ENCODE measurements around the gene HMGXB4. TPM values are rescaled to one million over a fixed set of nuclear protein-coding genes. Genes with fewer than 3 reads are reported as not detected.

The HMGXB4 gene
- total RNA-seq, 1 experiment from 2014 or later, result 19.1 TPM

GRCh38 chr22:35264986-35265385 is 7.7 kb downstream of the HMGXB4 start:
- Histone ChIP-seq H3K4me2 (ENCODE audit: low read depth, low read length, poor library complexity, severe bottlenecking) (no peak overlapping the region), H3K4me1 (ENCODE audit: low read length) (no peaks in the 10 kb centered on the region), H3K9me2 (replicated peaks; ENCODE audit: insufficient read depth, low read length) (no peaks in the 10 kb centered on the region), H3K27me3 (ENCODE audit: low read length) (no peaks in the 10 kb centered on the region), H3K27ac (ENCODE audit: low read length) (no peak overlapping the region), H3K9me3 (ENCODE audit: low read length) (no peaks in the 10 kb centered on the region), H4K20me1 (ENCODE audit: insufficient read depth, low read depth, low read length) (peaks cover 9% of the 10 kb centered on the region; the same call in 1 of the 2 replicates), H3K79me2 (ENCODE audit: low read length) (peaks cover 82% of the 10 kb centered on the region), H3K4me3 (ENCODE audit: low read length) (no peak overlapping the region), H2AFZ (ENCODE audit: low read length) (no peak overlapping the region), H3K36me3 (ENCODE audit: insufficient read depth, low read length) (peaks cover 69% of the 10 kb centered on the region), H3K9ac (ENCODE audit: low read length) (no peak overlapping the region)
- no peak for DNase-seq

GRCh38 chr22:35266277-35266676 is 9.0 kb downstream of the HMGXB4 start:
- Histone ChIP-seq H3K27me3 (ENCODE audit: low read length) (no peaks in the 10 kb centered on the region), H3K27ac (ENCODE audit: low read length) (no peak overlapping the region), H3K9me2 (replicated peaks; ENCODE audit: insufficient read depth, low read length) (no peaks in the 10 kb centered on the region), H3K4me1 (ENCODE audit: low read length) (no peaks in the 10 kb centered on the region), H3K79me2 (ENCODE audit: low read length) (peaks cover 84% of the 10 kb centered on the region), H3K9me3 (ENCODE audit: low read length) (no peaks in the 10 kb centered on the region), H2AFZ (ENCODE audit: low read length) (no peak overlapping the region), H3K4me2 (ENCODE audit: low read depth, low read length, poor library complexity, severe bottlenecking) (no peak overlapping the region), H4K20me1 (ENCODE audit: insufficient read depth, low read depth, low read length) (peaks cover 9% of the 10 kb centered on the region; the same call in 1 of the 2 replicates), H3K36me3 (ENCODE audit: insufficient read depth, low read length) (peaks cover 75% of the 10 kb centered on the region), H3K4me3 (ENCODE audit: low read length) (no peak overlapping the region), H3K9ac (ENCODE audit: low read length) (no peak overlapping the region)
- no peak for DNase-seq

GRCh38 chr22:35269630-35270029 is 12.3 kb downstream of the HMGXB4 start:
- Histone ChIP-seq H3K4me1 (ENCODE audit: low read length) (no peaks in the 10 kb centered on the region), H3K27me3 (ENCODE audit: low read length) (no peaks in the 10 kb centered on the region), H3K27ac (ENCODE audit: low read length) (no peak overlapping the region), H3K9ac (ENCODE audit: low read length) (no peak overlapping the region), H3K9me2 (replicated peaks; ENCODE audit: insufficient read depth, low read length) (no peaks in the 10 kb centered on the region), H3K79me2 (ENCODE audit: low read length) (peaks cover 84% of the 10 kb centered on the region), H3K36me3 (ENCODE audit: insufficient read depth, low read length) (peaks cover 64% of the 10 kb centered on the region), H2AFZ (ENCODE audit: low read length) (no peak overlapping the region), H3K4me3 (ENCODE audit: low read length) (no peak overlapping the region), H3K9me3 (ENCODE audit: low read length) (no peaks in the 10 kb centered on the region), H4K20me1 (ENCODE audit: insufficient read depth, low read depth, low read length) (peaks cover 9% of the 10 kb centered on the region; the same call in 1 of the 2 replicates), H3K4me2 (ENCODE audit: low read depth, low read length, poor library complexity, severe bottlenecking) (no peak overlapping the region)
- DNase-seq, result no peak

- peaks cover 73% of the 10 kb centered on the region for H3K79me2 ChIP-seq (ENCODE audit: low read length)
- H3K27ac ChIP-seq (ENCODE audit: low read length), result no peak overlapping the region
- no peak for DNase-seq
- H4K20me1 ChIP-seq (ENCODE audit: insufficient read depth, low read depth, low read length), result no peaks in the 10 kb centered on the region; the same call in 1 of the 2 replicates
- no peaks in the 10 kb centered on the region for H3K27me3 ChIP-seq (ENCODE audit: low read length)
- H3K36me3 ChIP-seq (ENCODE audit: insufficient read depth, low read length), result peaks cover 37% of the 10 kb centered on the region
- H3K4me1 ChIP-seq (ENCODE audit: low read length), result no peaks in the 10 kb centered on the region
- no peaks in the 10 kb centered on the region for H3K9me2 ChIP-seq (replicated peaks; ENCODE audit: insufficient read depth, low read length)
- no peak overlapping the region for H2AFZ ChIP-seq (ENCODE audit: low read length)
- no peak overlapping the region for H3K4me2 ChIP-seq (ENCODE audit: low read depth, low read length, poor library complexity, severe bottlenecking)
- no peak overlapping the region for H3K4me3 ChIP-seq (ENCODE audit: low read length)
- no peaks in the 10 kb centered on the region for H3K9me3 ChIP-seq (ENCODE audit: low read length)
- no peak overlapping the region for H3K9ac ChIP-seq (ENCODE audit: low read length)
Observed at GRCh38 chr22:35274154-35274871, 17.0 kb downstream of the HMGXB4 start.

- no peak overlapping the region for H3K27ac ChIP-seq (ENCODE audit: low read length)
- H3K9me3 ChIP-seq (ENCODE audit: low read length), result no peaks in the 10 kb centered on the region
- no peaks in the 10 kb centered on the region; the same call in 1 of the 2 replicates for H4K20me1 ChIP-seq (ENCODE audit: insufficient read depth, low read depth, low read length)
- no peak overlapping the region for H3K9ac ChIP-seq (ENCODE audit: low read length)
- peaks cover 75% of the 10 kb centered on the region for H3K79me2 ChIP-seq (ENCODE audit: low read length)
- no peaks in the 10 kb centered on the region for H3K9me2 ChIP-seq (replicated peaks; ENCODE audit: insufficient read depth, low read length)
- H3K4me3 ChIP-seq (ENCODE audit: low read length), result no peak overlapping the region
- no peak for DNase-seq
- H2AFZ ChIP-seq (ENCODE audit: low read length), result no peak overlapping the region
- peaks cover 28% of the 10 kb centered on the region; the same call in 1 of the 2 replicates for H3K36me3 ChIP-seq (ENCODE audit: insufficient read depth, low read length)
- no peaks in the 10 kb centered on the region for H3K27me3 ChIP-seq (ENCODE audit: low read length)
- no peak overlapping the region for H3K4me2 ChIP-seq (ENCODE audit: low read depth, low read length, poor library complexity, severe bottlenecking)
- no peaks in the 10 kb centered on the region for H3K4me1 ChIP-seq (ENCODE audit: low read length)
Observed at GRCh38 chr22:35275580-35275979, 18.3 kb downstream of the HMGXB4 start.

- no peak for DNase-seq
- Histone ChIP-seq H3K9me2 (replicated peaks; ENCODE audit: insufficient read depth, low read length) (no peaks in the 10 kb centered on the region), H3K36me3 (ENCODE audit: insufficient read depth, low read length) (peaks cover 25% of the 10 kb centered on the region; the same call in 1 of the 2 replicates), H3K4me3 (ENCODE audit: low read length) (no peak overlapping the region), H3K27me3 (ENCODE audit: low read length) (no peaks in the 10 kb centered on the region), H3K79me2 (ENCODE audit: low read length) (peaks cover 75% of the 10 kb centered on the region), H3K4me1 (ENCODE audit: low read length) (no peaks in the 10 kb centered on the region), H3K9me3 (ENCODE audit: low read length) (no peaks in the 10 kb centered on the region), H4K20me1 (ENCODE audit: insufficient read depth, low read depth, low read length) (no peaks in the 10 kb centered on the region; the same call in 1 of the 2 replicates), H3K4me2 (ENCODE audit: low read depth, low read length, poor library complexity, severe bottlenecking) (no peak overlapping the region), H3K27ac (ENCODE audit: low read length) (no peak overlapping the region), H2AFZ (ENCODE audit: low read length) (no peak overlapping the region), H3K9ac (ENCODE audit: low read length) (no peak overlapping the region)
Observed at GRCh38 chr22:35276019-35276418, 18.7 kb downstream of the HMGXB4 start.

GRCh38 chr22:35288116-35288515 is 30.8 kb downstream of the HMGXB4 start:
- no peak for DNase-seq

GRCh38 chr22:35292786-35293185 is 35.5 kb downstream of the HMGXB4 start:
- Histone ChIP-seq H3K9ac (ENCODE audit: low read length) (no peak overlapping the region), H3K27ac (ENCODE audit: low read length) (no peak overlapping the region), H3K79me2 (ENCODE audit: low read length) (no peaks in the 10 kb centered on the region), H3K4me3 (ENCODE audit: low read length) (no peak overlapping the region), H3K4me1 (ENCODE audit: low read length) (peaks cover 4% of the 10 kb centered on the region; the same call in 1 of the 2 replicates), H2AFZ (ENCODE audit: low read length) (no peak overlapping the region), H3K9me2 (replicated peaks; ENCODE audit: insufficient read depth, low read length) (no peaks in the 10 kb centered on the region), H4K20me1 (ENCODE audit: insufficient read depth, low read depth, low read length) (no peaks in the 10 kb centered on the region), H3K9me3 (ENCODE audit: low read length) (no peaks in the 10 kb centered on the region), H3K36me3 (ENCODE audit: insufficient read depth, low read length) (peaks cover 58% of the 10 kb centered on the region; the same call in 1 of the 2 replicates), H3K4me2 (ENCODE audit: low read depth, low read length, poor library complexity, severe bottlenecking) (no peak overlapping the region), H3K27me3 (ENCODE audit: low read length) (no peaks in the 10 kb centered on the region)
- DNase-seq, result no peak

More at GRCh38 chr22:35288116-35288515, 30.8 kb downstream of the HMGXB4 start:
- Histone ChIP-seq H3K36me3 (ENCODE audit: insufficient read depth, low read length) (peaks cover 60% of the 10 kb centered on the region), H3K9me3 (ENCODE audit: low read length) (no peaks in the 10 kb centered on the region), H3K4me3 (ENCODE audit: low read length) (no peak overlapping the region), H3K79me2 (ENCODE audit: low read length) (no peaks in the 10 kb centered on the region), H3K27me3 (ENCODE audit: low read length) (no peaks in the 10 kb centered on the region), H2AFZ (ENCODE audit: low read length) (no peak overlapping the region), H3K4me1 (ENCODE audit: low read length) (no peaks in the 10 kb centered on the region), H3K9me2 (replicated peaks; ENCODE audit: insufficient read depth, low read length) (no peaks in the 10 kb centered on the region), H4K20me1 (ENCODE audit: insufficient read depth, low read depth, low read length) (no peaks in the 10 kb centered on the region), H3K9ac (ENCODE audit: low read length) (no peak overlapping the region), H3K27ac (ENCODE audit: low read length) (no peak overlapping the region), H3K4me2 (ENCODE audit: low read depth, low read length, poor library complexity, severe bottlenecking) (no peak overlapping the region)

All from Karpas-422 (cell line).